ENCODE data around the gene VGF.

VGF gene

GRCh38 chr7:101186844-101187428, 21.6 kb upstream of the VGF start:
- peaks cover 0 to 14% (median 4%) of the 10 kb centered on the region in 5 donors for H3K27me3 ChIP-seq (ENCODE audit: control insufficient read depth in 5 of 5, insufficient read depth in 4 of 5, low read length in 5 of 5)
- H3K27ac ChIP-seq (ENCODE audit: low read depth, low read length) = no peak overlapping the region
- H3K4me1 ChIP-seq (ENCODE audit: control insufficient read depth in 5 of 5, insufficient read depth in 5 of 5, low read length in 5 of 5) = no peaks in the 10 kb centered on the region

DNA sequence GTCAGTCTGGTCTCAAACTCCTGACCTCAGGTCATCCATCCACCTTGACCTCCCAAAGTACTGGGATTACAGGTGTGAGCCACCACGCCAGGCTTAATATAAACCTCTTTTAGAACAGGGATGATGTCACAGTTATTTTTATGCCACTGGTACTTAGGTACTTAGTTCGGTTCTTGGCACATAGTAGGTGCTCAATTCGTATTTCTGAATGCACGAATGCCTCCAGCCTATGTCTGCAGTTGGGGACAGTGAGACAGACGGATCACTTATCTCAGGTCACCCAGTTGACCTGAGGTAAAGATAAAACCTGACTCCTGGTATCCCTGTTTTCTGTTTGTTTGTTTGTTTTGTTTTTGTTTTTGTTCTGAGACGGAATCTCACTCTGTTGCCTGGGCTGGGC, 20.8 kb upstream of the VGF start:
- no peaks in the 10 kb centered on the region for H3K36me3 ChIP-seq (ENCODE audit: control insufficient read depth in 5 of 5, insufficient read depth in 5 of 5, low read length in 5 of 5)
- no peak overlapping the region for H3K27ac ChIP-seq (ENCODE audit: low read depth, low read length)
- no peak overlapping the region for H3K4me3 ChIP-seq (ENCODE audit: low read depth in 1 of 5, low read length in 5 of 5)
- H3K9me3 ChIP-seq (ENCODE audit: control insufficient read depth in 5 of 5, low read length in 5 of 5) = no peaks in the 10 kb centered on the region
- no peak overlapping the region for H3K9ac ChIP-seq (ENCODE audit: low read length in 5 of 5)
- H3K27me3 ChIP-seq (ENCODE audit: control insufficient read depth in 5 of 5, insufficient read depth in 4 of 5, low read length in 5 of 5) = peaks cover 0 to 16% (median 4%) of the 10 kb centered on the region in 5 donors
- H3K4me1 ChIP-seq (ENCODE audit: control insufficient read depth in 5 of 5, insufficient read depth in 5 of 5, low read length in 5 of 5) = no peaks in the 10 kb centered on the region

More at GRCh38 chr7:101186844-101187428, 21.6 kb upstream of the VGF start:
- Histone ChIP-seq H3K4me3 (ENCODE audit: low read depth in 1 of 5, low read length in 5 of 5) (no peak overlapping the region), H3K36me3 (ENCODE audit: control insufficient read depth in 5 of 5, insufficient read depth in 5 of 5, low read length in 5 of 5) (no peaks in the 10 kb centered on the region), H3K9ac (ENCODE audit: low read length in 5 of 5) (no peak overlapping the region), H3K9me3 (ENCODE audit: control insufficient read depth in 5 of 5, low read length in 5 of 5) (no peaks in the 10 kb centered on the region)

- no peak overlapping the region for H3K4me3 ChIP-seq (ENCODE audit: low read depth in 1 of 5, low read length in 5 of 5)
- H3K27ac ChIP-seq (ENCODE audit: low read depth, low read length) = no peak overlapping the region
- peaks cover 6 to 23% (median 10%) of the 10 kb centered on the region in 5 donors for H3K27me3 ChIP-seq (ENCODE audit: control insufficient read depth in 5 of 5, insufficient read depth in 4 of 5, low read length in 5 of 5)
- H3K36me3 ChIP-seq (ENCODE audit: control insufficient read depth in 5 of 5, insufficient read depth in 5 of 5, low read length in 5 of 5) = no peaks in the 10 kb centered on the region
- no peaks in the 10 kb centered on the region for H3K9me3 ChIP-seq (ENCODE audit: control insufficient read depth in 5 of 5, low read length in 5 of 5)
- no peaks in the 10 kb centered on the region for H3K4me1 ChIP-seq (ENCODE audit: control insufficient read depth in 5 of 5, insufficient read depth in 5 of 5, low read length in 5 of 5)
- no peak overlapping the region for H3K9ac ChIP-seq (ENCODE audit: low read length in 5 of 5)
These were observed 20.0 kb upstream of the VGF start for GRCh38 chr7:101185258-101185839.

DNA sequence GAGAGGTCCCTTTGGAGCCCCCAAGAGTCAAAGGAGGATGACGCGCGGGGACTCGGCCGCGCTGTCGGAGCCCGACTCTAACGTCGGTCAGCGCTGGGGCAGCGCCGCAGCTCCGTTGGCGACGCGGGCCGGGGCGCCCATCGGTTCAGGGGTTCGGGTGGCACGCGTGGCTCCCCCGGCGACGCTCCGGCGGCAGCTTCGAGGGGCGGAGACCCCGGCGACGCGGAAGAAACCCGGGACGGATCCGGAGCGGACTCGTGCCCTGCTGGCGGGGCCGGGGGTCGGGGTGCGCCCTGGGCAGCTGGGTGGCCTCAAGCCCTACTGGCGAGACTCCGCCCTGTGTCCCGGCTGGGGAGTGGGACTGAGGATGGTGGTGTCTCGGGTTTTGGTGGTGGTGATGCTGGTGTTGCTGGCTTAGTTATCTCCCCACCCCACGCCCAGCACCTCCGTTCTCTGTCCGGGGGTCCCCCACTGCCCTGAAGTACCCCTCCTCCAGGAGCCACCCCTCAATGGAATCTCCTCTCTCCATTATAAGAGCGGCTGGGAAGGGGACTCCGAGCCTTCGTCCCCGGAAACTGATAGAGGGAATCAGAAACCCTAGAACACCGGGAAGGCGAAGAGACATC, 14.9 kb upstream of the VGF start, which contains the start of gene NAT16:
Gene NAT16, minus strand, starts transcription at position 164 of the 626 bp plus-strand sequence. CDS start 5,486 bp downstream, outside the sequence.
- no peak within 1 kb of the TSS for H3K9ac ChIP-seq (ENCODE audit: low read length in 5 of 5)
- peaks cover 39 to 59% (median 44%) of the 10 kb centered on the region in 5 donors for H3K27me3 ChIP-seq (ENCODE audit: control insufficient read depth in 5 of 5, insufficient read depth in 4 of 5, low read length in 5 of 5)
- peaks cover 0 to 4% (median 0%) of the 10 kb centered on the region in 5 donors for H3K4me1 ChIP-seq (ENCODE audit: control insufficient read depth in 5 of 5, insufficient read depth in 5 of 5, low read length in 5 of 5)
- no peak within 1 kb of the TSS for H3K27ac ChIP-seq (ENCODE audit: low read depth, low read length)
- H3K4me3 ChIP-seq (ENCODE audit: low read depth in 1 of 5, low read length in 5 of 5) = no peak within 1 kb of the TSS
- no peaks in the 10 kb centered on the region for H3K9me3 ChIP-seq (ENCODE audit: control insufficient read depth in 5 of 5, low read length in 5 of 5)
- H3K36me3 ChIP-seq (ENCODE audit: control insufficient read depth in 5 of 5, insufficient read depth in 5 of 5, low read length in 5 of 5) = no peaks in the 10 kb centered on the region

DNA sequence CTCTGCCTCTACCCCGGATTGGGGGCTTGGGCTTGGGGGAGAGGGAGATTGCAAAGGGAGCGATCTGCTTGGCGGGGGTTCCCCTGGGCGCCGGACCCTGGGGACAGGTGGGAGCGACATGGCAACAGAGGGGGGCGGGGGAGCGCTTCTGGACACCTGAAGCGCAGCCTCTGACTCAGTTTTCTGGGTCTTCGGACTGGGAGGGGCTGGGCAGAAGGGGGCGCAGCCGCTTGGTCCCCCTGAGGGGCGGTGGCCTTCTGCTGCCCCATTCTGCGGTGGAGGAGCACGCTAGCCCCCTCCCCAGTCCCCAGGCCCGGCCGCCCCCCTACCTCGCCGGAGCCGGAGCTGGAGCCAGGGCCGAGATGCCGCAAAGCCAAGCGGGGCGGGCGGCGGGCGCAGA, 14.3 kb upstream of the VGF start:
- no peak overlapping the region for H3K4me3 ChIP-seq (ENCODE audit: low read depth in 1 of 5, low read length in 5 of 5)
- no peaks in the 10 kb centered on the region for H3K9me3 ChIP-seq (ENCODE audit: control insufficient read depth in 5 of 5, low read length in 5 of 5)
- H3K27ac ChIP-seq (ENCODE audit: low read depth, low read length) = no peak overlapping the region
- H3K4me1 ChIP-seq (ENCODE audit: control insufficient read depth in 5 of 5, insufficient read depth in 5 of 5, low read length in 5 of 5) = peaks cover 0 to 4% (median 0%) of the 10 kb centered on the region in 5 donors
- H3K27me3 ChIP-seq (ENCODE audit: control insufficient read depth in 5 of 5, insufficient read depth in 4 of 5, low read length in 5 of 5) = peaks cover 38 to 60% (median 47%) of the 10 kb centered on the region in 5 donors
- H3K36me3 ChIP-seq (ENCODE audit: control insufficient read depth in 5 of 5, insufficient read depth in 5 of 5, low read length in 5 of 5) = no peaks in the 10 kb centered on the region
- no peak overlapping the region for H3K9ac ChIP-seq (ENCODE audit: low read length in 5 of 5)

GRCh38 chr7:101179117-101179516, 13.7 kb upstream of the VGF start:
- no peak overlapping the region for H3K9ac ChIP-seq (ENCODE audit: low read length in 5 of 5)
- H3K36me3 ChIP-seq (ENCODE audit: control insufficient read depth in 5 of 5, insufficient read depth in 5 of 5, low read length in 5 of 5) = no peaks in the 10 kb centered on the region
- H3K27ac ChIP-seq (ENCODE audit: low read depth, low read length) = no peak overlapping the region
- no peak overlapping the region for H3K4me3 ChIP-seq (ENCODE audit: low read depth in 1 of 5, low read length in 5 of 5)
- H3K9me3 ChIP-seq (ENCODE audit: control insufficient read depth in 5 of 5, low read length in 5 of 5) = no peaks in the 10 kb centered on the region
- H3K4me1 ChIP-seq (ENCODE audit: control insufficient read depth in 5 of 5, insufficient read depth in 5 of 5, low read length in 5 of 5) = peaks cover 0 to 6% (median 2%) of the 10 kb centered on the region in 5 donors
- H3K27me3 ChIP-seq (ENCODE audit: control insufficient read depth in 5 of 5, insufficient read depth in 4 of 5, low read length in 5 of 5) = peaks cover 43 to 66% (median 52%) of the 10 kb centered on the region in 5 donors

- H3K27me3 ChIP-seq (ENCODE audit: control insufficient read depth in 5 of 5, insufficient read depth in 4 of 5, low read length in 5 of 5) = peaks cover 56 to 81% (median 63%) of the 10 kb centered on the region in 5 donors
- no peaks in the 10 kb centered on the region for H3K36me3 ChIP-seq (ENCODE audit: control insufficient read depth in 5 of 5, insufficient read depth in 5 of 5, low read length in 5 of 5)
These were observed 12.3 kb upstream of the VGF start for GRCh38 chr7:101177644-101178043.

DNA sequence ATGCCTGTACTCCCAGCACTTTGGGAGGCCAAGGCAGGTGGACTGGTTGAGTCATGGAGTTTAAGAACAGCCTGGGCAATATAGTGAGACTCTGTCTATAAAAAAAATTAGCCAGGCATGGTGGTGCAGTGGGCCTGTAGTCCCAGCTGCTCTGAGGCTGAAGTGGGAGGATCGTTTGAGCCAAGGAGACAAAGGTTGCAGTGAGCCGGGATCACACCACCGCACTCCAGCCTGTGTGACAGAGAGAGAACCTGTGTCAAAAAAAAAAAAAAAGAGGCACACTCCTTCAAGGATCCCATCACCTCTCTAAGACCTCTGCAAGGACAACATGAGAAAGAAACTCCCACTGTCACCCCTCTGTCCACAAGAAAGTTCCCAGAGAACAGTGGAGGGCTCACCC, 10.3 kb upstream of the VGF start:
- H3K9me3 ChIP-seq (ENCODE audit: control insufficient read depth in 5 of 5, low read length in 5 of 5) = no peaks in the 10 kb centered on the region
- no peaks in the 10 kb centered on the region for H3K36me3 ChIP-seq (ENCODE audit: control insufficient read depth in 5 of 5, insufficient read depth in 5 of 5, low read length in 5 of 5)
- no peak overlapping the region for H3K27ac ChIP-seq (ENCODE audit: low read depth, low read length)
- H3K27me3 ChIP-seq (ENCODE audit: control insufficient read depth in 5 of 5, insufficient read depth in 4 of 5, low read length in 5 of 5) = peaks cover 72 to 89% (median 77%) of the 10 kb centered on the region in 5 donors
- H3K9ac ChIP-seq (ENCODE audit: low read length in 5 of 5) = no peak overlapping the region
- peaks cover 0 to 27% (median 16%) of the 10 kb centered on the region in 5 donors for H3K4me1 ChIP-seq (ENCODE audit: control insufficient read depth in 5 of 5, insufficient read depth in 5 of 5, low read length in 5 of 5)
- H3K4me3 ChIP-seq (ENCODE audit: low read depth in 1 of 5, low read length in 5 of 5) = no peak overlapping the region

More at GRCh38 chr7:101177644-101178043, 12.3 kb upstream of the VGF start:
- H3K9me3 ChIP-seq (ENCODE audit: control insufficient read depth in 5 of 5, low read length in 5 of 5) = no peaks in the 10 kb centered on the region
- H3K9ac ChIP-seq (ENCODE audit: low read length in 5 of 5) = no peak overlapping the region
- no peak overlapping the region for H3K4me3 ChIP-seq (ENCODE audit: low read depth in 1 of 5, low read length in 5 of 5)
- no peak overlapping the region for H3K27ac ChIP-seq (ENCODE audit: low read depth, low read length)
- H3K4me1 ChIP-seq (ENCODE audit: control insufficient read depth in 5 of 5, insufficient read depth in 5 of 5, low read length in 5 of 5) = peaks cover 0 to 18% (median 11%) of the 10 kb centered on the region in 5 donors

GRCh38 chr7:101174322-101174854, 9.0 kb upstream of the VGF start:
- Histone ChIP-seq H3K27ac (ENCODE audit: low read depth, low read length) (no peak overlapping the region), H3K9ac (ENCODE audit: low read length in 5 of 5) (no peak overlapping the region), H3K9me3 (ENCODE audit: control insufficient read depth in 5 of 5, low read length in 5 of 5) (no peaks in the 10 kb centered on the region), H3K27me3 (ENCODE audit: control insufficient read depth in 5 of 5, insufficient read depth in 4 of 5, low read length in 5 of 5) (peaks cover 75 to 88% (median 81%) of the 10 kb centered on the region in 5 donors), H3K4me1 (ENCODE audit: control insufficient read depth in 5 of 5, insufficient read depth in 5 of 5, low read length in 5 of 5) (peaks cover 0 to 35% (median 19%) of the 10 kb centered on the region in 5 donors), H3K36me3 (ENCODE audit: control insufficient read depth in 5 of 5, insufficient read depth in 5 of 5, low read length in 5 of 5) (no peaks in the 10 kb centered on the region), H3K4me3 (ENCODE audit: low read depth in 1 of 5, low read length in 5 of 5) (no peak overlapping the region)

- H3K27me3 ChIP-seq (ENCODE audit: control insufficient read depth in 5 of 5, insufficient read depth in 4 of 5, low read length in 5 of 5) = peaks cover 77 to 91% (median 83%) of the 10 kb centered on the region in 5 donors
- H3K9ac ChIP-seq (ENCODE audit: low read length in 5 of 5) = no peak overlapping the region
- no peaks in the 10 kb centered on the region for H3K9me3 ChIP-seq (ENCODE audit: control insufficient read depth in 5 of 5, low read length in 5 of 5)
- H3K4me1 ChIP-seq (ENCODE audit: control insufficient read depth in 5 of 5, insufficient read depth in 5 of 5, low read length in 5 of 5) = peaks cover 0 to 31% (median 19%) of the 10 kb centered on the region in 5 donors
- H3K4me3 ChIP-seq (ENCODE audit: low read depth in 1 of 5, low read length in 5 of 5) = no peak overlapping the region
- no peaks in the 10 kb centered on the region for H3K36me3 ChIP-seq (ENCODE audit: control insufficient read depth in 5 of 5, insufficient read depth in 5 of 5, low read length in 5 of 5)
- H3K27ac ChIP-seq (ENCODE audit: low read depth, low read length) = no peak overlapping the region
These were observed 8.4 kb upstream of the VGF start for GRCh38 chr7:101173752-101174244.
